Right lobe of liver (tissue), 4 donors: ENCODE results near the gene TIMP2.

Experiments
- CTCF ChIP-seq, 4 donors: fragments of 200-600 bp in 3 of 4; fragments of 450-650 bp in 1 of 4; IDR thresholded peaks; one replicate each; pipeline versions ENCODE4 v1.5.1 to v1.8.0; 2016 to 2022; ENCODE audit warnings: antibody characterized with exemption in 4 of 4, mild to moderate bottlenecking in 2 of 4
- POLR2A ChIP-seq: fragments of 450-650 bp; IDR thresholded peaks from one replicate; pipeline ENCODE4 v1.6.1; 2017; ENCODE audit warnings: antibody characterized with exemption, mild to moderate bottlenecking
- donor health status: DM: no; HTN: no; CAD: no.
- donor health status: DM: no; HTN: no; CAD: no.
- donor health status: DM: no; HTN: yes; CAD: no.

- TF ChIP-seq CTCF (IDR thresholded peaks at IDR 0.05) (no peak), POLR2A (no peak)
These were observed 48.0 kb upstream of the TIMP2 start for GRCh38 chr17:78973196-78973595.
